ENCODE data around the gene TP53BP1.

DNA sequence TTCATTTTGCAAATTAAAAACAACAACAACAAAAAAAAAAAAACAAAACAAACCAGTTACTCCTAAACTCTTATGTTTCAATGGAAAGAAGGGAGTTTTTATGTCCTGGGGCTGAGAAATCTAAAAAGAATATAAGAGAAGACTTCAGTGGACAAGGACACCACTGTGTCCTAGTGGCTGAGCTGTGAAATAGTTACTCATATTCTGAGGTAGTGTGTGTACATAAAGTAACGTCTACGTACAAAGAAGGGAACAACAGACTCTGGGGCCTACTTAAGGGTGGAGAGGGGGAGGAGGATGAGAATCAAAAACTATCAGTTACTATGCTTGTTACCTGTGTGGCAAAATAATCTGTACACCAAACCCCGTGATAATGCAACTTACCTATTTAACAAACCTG, 6.0 kb upstream of the TP53BP1 start:
- TF ChIP-seq, protein P1, sequence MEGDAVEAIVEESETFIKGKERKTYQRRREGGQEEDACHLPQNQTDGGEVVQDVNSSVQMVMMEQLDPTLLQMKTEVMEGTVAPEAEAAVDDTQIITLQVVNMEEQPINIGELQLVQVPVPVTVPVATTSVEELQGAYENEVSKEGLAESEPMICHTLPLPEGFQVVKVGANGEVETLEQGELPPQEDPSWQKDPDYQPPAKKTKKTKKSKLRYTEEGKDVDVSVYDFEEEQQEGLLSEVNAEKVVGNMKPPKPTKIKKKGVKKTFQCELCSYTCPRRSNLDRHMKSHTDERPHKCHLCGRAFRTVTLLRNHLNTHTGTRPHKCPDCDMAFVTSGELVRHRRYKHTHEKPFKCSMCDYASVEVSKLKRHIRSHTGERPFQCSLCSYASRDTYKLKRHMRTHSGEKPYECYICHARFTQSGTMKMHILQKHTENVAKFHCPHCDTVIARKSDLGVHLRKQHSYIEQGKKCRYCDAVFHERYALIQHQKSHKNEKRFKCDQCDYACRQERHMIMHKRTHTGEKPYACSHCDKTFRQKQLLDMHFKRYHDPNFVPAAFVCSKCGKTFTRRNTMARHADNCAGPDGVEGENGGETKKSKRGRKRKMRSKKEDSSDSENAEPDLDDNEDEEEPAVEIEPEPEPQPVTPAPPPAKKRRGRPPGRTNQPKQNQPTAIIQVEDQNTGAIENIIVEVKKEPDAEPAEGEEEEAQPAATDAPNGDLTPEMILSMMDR (IDR thresholded peaks at IDR 0.05; ENCODE audit: poor library complexity, severe bottlenecking): no peak
- TF ChIP-seq EZH2 (IDR thresholded peaks at IDR 0.05; ENCODE audit: borderline replicate concordance, insufficient read depth, low read length, poor library complexity, severe bottlenecking) (no peak), SMC3 (conservative IDR thresholded peaks at IDR 0.05; ENCODE audit: poor library complexity) (no peak)

Measured in neural cell (in vitro differentiated cells).